ENCODE results near the gene EIF2D.

EIF2D gene, protein sequence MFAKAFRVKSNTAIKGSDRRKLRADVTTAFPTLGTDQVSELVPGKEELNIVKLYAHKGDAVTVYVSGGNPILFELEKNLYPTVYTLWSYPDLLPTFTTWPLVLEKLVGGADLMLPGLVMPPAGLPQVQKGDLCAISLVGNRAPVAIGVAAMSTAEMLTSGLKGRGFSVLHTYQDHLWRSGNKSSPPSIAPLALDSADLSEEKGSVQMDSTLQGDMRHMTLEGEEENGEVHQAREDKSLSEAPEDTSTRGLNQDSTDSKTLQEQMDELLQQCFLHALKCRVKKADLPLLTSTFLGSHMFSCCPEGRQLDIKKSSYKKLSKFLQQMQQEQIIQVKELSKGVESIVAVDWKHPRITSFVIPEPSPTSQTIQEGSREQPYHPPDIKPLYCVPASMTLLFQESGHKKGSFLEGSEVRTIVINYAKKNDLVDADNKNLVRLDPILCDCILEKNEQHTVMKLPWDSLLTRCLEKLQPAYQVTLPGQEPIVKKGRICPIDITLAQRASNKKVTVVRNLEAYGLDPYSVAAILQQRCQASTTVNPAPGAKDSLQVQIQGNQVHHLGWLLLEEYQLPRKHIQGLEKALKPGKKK

GRCh38 chr1:206612129-206612876 lies at the start of gene EIF2D:
Gene EIF2D (minus strand): TSS chr1:206612465. CDS start chr1:206612342, 123 bp downstream.
- H3K4me2 ChIP-seq (ENCODE audit: low read length) = peak within 1 kb of the TSS; percentile 93
- peak within 1 kb of the TSS; percentile 82 for H3K27ac ChIP-seq
- H3K4me1 ChIP-seq = no peaks in the 10 kb centered on the region
- H3K9ac ChIP-seq = peak within 1 kb of the TSS; percentile 73
- no peaks in the 10 kb centered on the region for H3K27me3 ChIP-seq (ENCODE audit: control insufficient read depth, insufficient read depth, low read length)
- no peaks in the 10 kb centered on the region for H3K79me2 ChIP-seq
- H2AFZ ChIP-seq = peak within 1 kb of the TSS; percentile 93
- H3K4me3 ChIP-seq (ENCODE audit: low read depth, low read length) = peak within 1 kb of the TSS; percentile 93
- H3K9me3 ChIP-seq (ENCODE audit: control insufficient read depth, low read length) = no peaks in the 10 kb centered on the region
- TF ChIP-seq, protein P1, sequence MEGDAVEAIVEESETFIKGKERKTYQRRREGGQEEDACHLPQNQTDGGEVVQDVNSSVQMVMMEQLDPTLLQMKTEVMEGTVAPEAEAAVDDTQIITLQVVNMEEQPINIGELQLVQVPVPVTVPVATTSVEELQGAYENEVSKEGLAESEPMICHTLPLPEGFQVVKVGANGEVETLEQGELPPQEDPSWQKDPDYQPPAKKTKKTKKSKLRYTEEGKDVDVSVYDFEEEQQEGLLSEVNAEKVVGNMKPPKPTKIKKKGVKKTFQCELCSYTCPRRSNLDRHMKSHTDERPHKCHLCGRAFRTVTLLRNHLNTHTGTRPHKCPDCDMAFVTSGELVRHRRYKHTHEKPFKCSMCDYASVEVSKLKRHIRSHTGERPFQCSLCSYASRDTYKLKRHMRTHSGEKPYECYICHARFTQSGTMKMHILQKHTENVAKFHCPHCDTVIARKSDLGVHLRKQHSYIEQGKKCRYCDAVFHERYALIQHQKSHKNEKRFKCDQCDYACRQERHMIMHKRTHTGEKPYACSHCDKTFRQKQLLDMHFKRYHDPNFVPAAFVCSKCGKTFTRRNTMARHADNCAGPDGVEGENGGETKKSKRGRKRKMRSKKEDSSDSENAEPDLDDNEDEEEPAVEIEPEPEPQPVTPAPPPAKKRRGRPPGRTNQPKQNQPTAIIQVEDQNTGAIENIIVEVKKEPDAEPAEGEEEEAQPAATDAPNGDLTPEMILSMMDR (IDR thresholded peaks at IDR 0.05) = peak; percentile 91
- no peaks in the 10 kb centered on the region for H3K36me3 ChIP-seq (ENCODE audit: control insufficient read depth, insufficient read depth, low read length)

- no peak overlapping the region for H3K27ac ChIP-seq
- H3K4me3 ChIP-seq (ENCODE audit: low read depth, low read length) = no peak overlapping the region
- no peak overlapping the region for H2AFZ ChIP-seq
- H3K4me2 ChIP-seq (ENCODE audit: low read length) = no peak overlapping the region
- H3K27me3 ChIP-seq (ENCODE audit: control insufficient read depth, insufficient read depth, low read length) = no peaks in the 10 kb centered on the region
- H3K9me3 ChIP-seq (ENCODE audit: control insufficient read depth, low read length) = no peaks in the 10 kb centered on the region
- no peaks in the 10 kb centered on the region for H3K36me3 ChIP-seq (ENCODE audit: control insufficient read depth, insufficient read depth, low read length)
- H3K4me1 ChIP-seq = no peaks in the 10 kb centered on the region
- no peaks in the 10 kb centered on the region for H3K79me2 ChIP-seq
- no peak overlapping the region for H3K9ac ChIP-seq
- TF ChIP-seq, protein P1 (IDR thresholded peaks at IDR 0.05) = no peak
Measured at GRCh38 chr1:206661161-206661820, 49.0 kb upstream of the EIF2D start.

- TF ChIP-seq, protein P1 (IDR thresholded peaks at IDR 0.05) = no peak
- Histone ChIP-seq H3K9ac (no peak overlapping the region), H3K36me3 (ENCODE audit: control insufficient read depth, insufficient read depth, low read length) (no peaks in the 10 kb centered on the region), H3K4me1 (no peaks in the 10 kb centered on the region), H3K4me3 (ENCODE audit: low read depth, low read length) (no peak overlapping the region), H2AFZ (no peak overlapping the region), H3K27ac (no peak overlapping the region), H3K79me2 (no peaks in the 10 kb centered on the region), H3K4me2 (ENCODE audit: low read length) (no peak overlapping the region), H3K9me3 (ENCODE audit: control insufficient read depth, low read length) (no peaks in the 10 kb centered on the region), H3K27me3 (ENCODE audit: control insufficient read depth, insufficient read depth, low read length) (no peaks in the 10 kb centered on the region)
Measured at GRCh38 chr1:206660136-206660535, 47.9 kb upstream of the EIF2D start.

DNA sequence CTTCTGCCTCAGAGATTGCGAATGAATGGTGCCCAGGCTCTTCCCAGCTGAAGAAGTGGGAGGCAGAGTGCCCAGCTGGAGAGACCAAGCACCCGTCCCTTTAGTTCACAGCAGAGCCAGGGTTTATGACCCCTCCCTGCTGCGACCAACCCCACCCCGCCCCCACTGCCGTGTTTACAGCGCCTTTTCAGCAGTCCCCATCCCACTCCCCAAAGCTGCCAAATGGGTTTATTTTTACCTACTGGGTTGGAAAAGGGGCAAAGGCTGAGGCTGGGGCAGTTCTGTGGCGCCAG lies 46.7 kb upstream of the EIF2D start:
- Histone ChIP-seq H3K9ac (no peak overlapping the region), H3K27ac (no peak overlapping the region), H3K4me1 (no peaks in the 10 kb centered on the region), H3K36me3 (ENCODE audit: control insufficient read depth, insufficient read depth, low read length) (no peaks in the 10 kb centered on the region), H3K79me2 (no peaks in the 10 kb centered on the region), H3K27me3 (ENCODE audit: control insufficient read depth, insufficient read depth, low read length) (no peaks in the 10 kb centered on the region), H3K4me3 (ENCODE audit: low read depth, low read length) (no peak overlapping the region), H3K9me3 (ENCODE audit: control insufficient read depth, low read length) (no peaks in the 10 kb centered on the region), H2AFZ (no peak overlapping the region), H3K4me2 (ENCODE audit: low read length) (no peak overlapping the region)
- TF ChIP-seq, protein P1 (IDR thresholded peaks at IDR 0.05) = no peak

Data from parathyroid adenoma (tissue), 2 donors.